H9 (cell line): ENCODE data around the gene SRL. TPM values are rescaled to one million over a fixed set of nuclear protein-coding genes. Genes with fewer than 3 reads are reported as not detected.
A peak's percentile ranks its signal among the peaks of the same experiment; 100 is the strongest.

Experiments
- DNase-seq: peaks from one replicate; pipeline ENCODE4 v3.0.0-alpha.2; 2017
- H2AFZ ChIP-seq: one replicate; pipeline ENCODE4 v1.6.1; 2013; ENCODE audit warnings: mild to moderate bottlenecking, low read length, control low read depth, moderate library complexity
- H2AK5ac ChIP-seq: 2 replicates; pipeline ENCODE4 v1.6.1; 2013; ENCODE audit warnings: low read length, control low read depth, mixed read lengths; ENCODE audit not compliant: insufficient read length
- H2BK120ac ChIP-seq: one replicate; pipeline ENCODE4 v1.6.1; 2013; ENCODE audit warnings: low read depth, mild to moderate bottlenecking, low read length, control low read depth, inconsistent platforms; ENCODE audit not compliant: poor library complexity, severe bottlenecking
- H2BK12ac ChIP-seq: 2 replicates; pipeline ENCODE4 v1.6.1; 2013; ENCODE audit warnings: low read length, control low read depth, mixed read lengths, low read depth; ENCODE audit not compliant: insufficient read length
- H2BK15ac ChIP-seq: 2 replicates; pipeline ENCODE4 v1.6.1; 2013; ENCODE audit warnings: low read depth, low read length, control low read depth
- H2BK20ac ChIP-seq: one replicate; pipeline ENCODE4 v1.6.1; 2013; ENCODE audit warnings: low read depth, mild to moderate bottlenecking, low read length, control low read depth, inconsistent platforms; ENCODE audit not compliant: poor library complexity, severe bottlenecking
- H2BK5ac ChIP-seq: 2 replicates; pipeline ENCODE4 v1.6.1; 2013; ENCODE audit warnings: low read length, control low read depth, mixed read lengths; ENCODE audit not compliant: insufficient read length
- H3K14ac ChIP-seq: 2 replicates; pipeline ENCODE4 v1.6.1; 2013; ENCODE audit warnings: low read length, control low read depth; ENCODE audit not compliant: insufficient read depth
- H3K18ac ChIP-seq: 2 replicates; pipeline ENCODE4 v1.6.1; 2013; ENCODE audit warnings: low read depth, mild to moderate bottlenecking, mixed read lengths, low read length, control low read depth; ENCODE audit not compliant: insufficient read length
- H3K23ac ChIP-seq: 2 replicates; pipeline ENCODE4 v1.6.1; 2013; ENCODE audit warnings: low read length, control low read depth, mixed read lengths, low read depth; ENCODE audit not compliant: insufficient read length
- H3K23me2 ChIP-seq: 2 replicates; pipeline ENCODE4 v1.6.1; 2013; ENCODE audit warnings: low read depth, mild to moderate bottlenecking, mixed read lengths, low read length, control low read depth; ENCODE audit not compliant: insufficient read length, poor library complexity, severe bottlenecking
- H3K27ac ChIP-seq: 2 replicates; pipeline ENCODE4 v1.5.1; 2013; ENCODE audit warnings: low read length, control low read depth, mixed read lengths, low read depth; ENCODE audit not compliant: insufficient read length
- H3K27me3 ChIP-seq: 2 replicates; pipeline ENCODE4 v1.6.1; 2013; ENCODE audit warnings: low read length, control low read depth, inconsistent platforms; ENCODE audit not compliant: insufficient read depth
- H3K4ac ChIP-seq: 2 replicates; pipeline ENCODE4 v1.6.1; 2013; ENCODE audit warnings: low read depth, mild to moderate bottlenecking, control low read depth, inconsistent platforms, low read length, moderate library complexity
- H3K4me1 ChIP-seq: 2 replicates; pipeline ENCODE4 v1.6.1; 2013; ENCODE audit warnings: low read length, control low read depth, inconsistent platforms; ENCODE audit not compliant: insufficient read depth
- H3K4me2 ChIP-seq: 2 replicates; pipeline ENCODE4 v1.6.1; 2013; ENCODE audit warnings: low read length, control low read depth, mixed read lengths; ENCODE audit not compliant: insufficient read length, insufficient read depth
- H3K56ac ChIP-seq: 2 replicates; pipeline ENCODE4 v1.6.1; 2013; ENCODE audit warnings: low read depth, mild to moderate bottlenecking, mixed read lengths, low read length, control low read depth; ENCODE audit not compliant: insufficient read length
- H3K79me1 ChIP-seq: 2 replicates; pipeline ENCODE4 v1.6.1; 2013; ENCODE audit warnings: low read depth, mild to moderate bottlenecking, moderate library complexity, low read length, control low read depth, inconsistent platforms; ENCODE audit not compliant: insufficient read depth, poor library complexity, severe bottlenecking
- H3K79me2 ChIP-seq: 2 replicates; pipeline ENCODE4 v1.6.1; 2013; ENCODE audit warnings: low read length, control low read depth, inconsistent platforms; ENCODE audit not compliant: insufficient read depth
- H3K9ac ChIP-seq: 2 replicates; pipeline ENCODE4 v1.6.1; 2013; ENCODE audit warnings: low read length, control low read depth, mixed read lengths; ENCODE audit not compliant: insufficient read length; ENCODE audit errors: extremely low read depth
- H3K9me3 ChIP-seq: one replicate; pipeline ENCODE4 v1.6.1; 2013; ENCODE audit warnings: low read depth, low read length, inconsistent platforms; ENCODE audit not compliant: control insufficient read depth
- H3T11ph ChIP-seq: one replicate; pipeline ENCODE4 v1.6.1; 2013; ENCODE audit warnings: mild to moderate bottlenecking, low read length, control low read depth, inconsistent platforms
- H4K20me1 ChIP-seq: one replicate; pipeline ENCODE4 v1.6.1; 2013; ENCODE audit not compliant: control insufficient read depth, insufficient read length, insufficient read depth
- H4K5ac ChIP-seq: 2 replicates; pipeline ENCODE4 v1.6.1; 2013; ENCODE audit warnings: low read depth, mild to moderate bottlenecking, mixed read lengths, low read length, control low read depth; ENCODE audit not compliant: insufficient read length
- H4K8ac ChIP-seq: replicated peaks from 2 replicates; pipeline ENCODE4 v1.6.1; 2013; ENCODE audit warnings: low read length, control low read depth, mixed read lengths, low read depth; ENCODE audit not compliant: insufficient read length
- H4K91ac ChIP-seq: 2 replicates; pipeline ENCODE4 v1.6.1; 2013; ENCODE audit warnings: low read depth, mild to moderate bottlenecking, moderate library complexity, mixed read lengths, low read length, control low read depth; ENCODE audit not compliant: insufficient read length
- H3K27ac Mint-ChIP-seq, 3 experiments: 2 replicates in 2 of 3; 3 replicates in 1 of 3; pipeline ENCODE4 v1.8.0; 2020 to 2021; ENCODE audit warnings: mixed read lengths in 3 of 3, mild to moderate bottlenecking in 1 of 3, moderate library complexity in 1 of 3
- H3K27me3 Mint-ChIP-seq: 2 replicates; pipeline ENCODE4 v1.8.0; 2021; ENCODE audit warnings: low read depth, mild to moderate bottlenecking, moderate library complexity, mixed read lengths
- H3K36me3 Mint-ChIP-seq, 3 experiments: 2 replicates in 2 of 3; 3 replicates in 1 of 3; pipeline ENCODE4 v1.8.0; 2020 to 2021; ENCODE audit warnings: low read depth in 3 of 3, mixed read lengths in 3 of 3; ENCODE audit not compliant: insufficient read depth in 1 of 3
- H3K4me1 Mint-ChIP-seq, 2 experiments: 2 replicates each; pipeline ENCODE4 v1.8.0; 2020; ENCODE audit warnings: mixed read lengths in 2 of 2
- H3K4me3 Mint-ChIP-seq, 2 experiments: 2 replicates in 1 of 2; 3 replicates in 1 of 2; pipeline ENCODE4 v1.8.0; 2020 to 2021; ENCODE audit warnings: mild to moderate bottlenecking in 2 of 2, mixed read lengths in 2 of 2, moderate library complexity in 1 of 2
- H3K9me3 Mint-ChIP-seq, 2 experiments: 2 replicates in 1 of 2; 3 replicates in 1 of 2; pipeline ENCODE4 v1.8.0; 2020; ENCODE audit warnings: mild to moderate bottlenecking in 2 of 2, mixed read lengths in 2 of 2, moderate library complexity in 1 of 2
- CTCF ChIP-seq: fragments of 200-600 bp; sonication (generic); conservative IDR thresholded peaks from 3 replicates; pipeline ENCODE4 v1.8.0; 2021; ENCODE audit warnings: antibody characterized with exemption, mild to moderate bottlenecking
- WGBS: extraction: QIAGEN DNeasy Blood & Tissue Kit; methylation state at CpG from one replicate; pipeline ENCODE4 v1.1.7; 2013; ENCODE audit warnings: missing lambda C conversion rate, low lambda C conversion rate, mixed read lengths; ENCODE audit not compliant: insufficient read length; ENCODE audit errors: extremely low coverage; 5-methylcytosine and 5-hydroxymethylcytosine counted together
- total RNA-seq: library from RNA; stranded (reverse); gene quantifications from 2 replicates; pipeline ENCODE4 v1.2.1, GENCODE V29; 2021

The SRL gene
- total RNA-seq, 1 experiment from 2014 or later: not detected

GRCh38 chr16:4273858-4274311 lies 32.0 kb upstream of the SRL start:
- Histone ChIP-seq H2BK20ac (no peak overlapping the region), H4K20me1 (no peaks in the 10 kb centered on the region), H3K9me3 (no peaks in the 10 kb centered on the region), H3K56ac (no peak overlapping the region), H2AFZ (no peak overlapping the region), H2BK15ac (no peak overlapping the region), H3K9ac (peak overlapping the region; percentile 92), H3K18ac (no peak overlapping the region), H2BK12ac (no peak overlapping the region), H3K14ac (peak overlapping the region; percentile 86), H2BK5ac (no peak overlapping the region), H3K4ac (no peak overlapping the region), H2AK5ac (no peak overlapping the region), H3K4me1 (peaks cover 3% of the 10 kb centered on the region; the same call in 1 of the 2 replicates), H3K23ac (no peak overlapping the region), H4K91ac (no peak overlapping the region), H3K27ac (peak overlapping the region; percentile 16), H3T11ph (no peak overlapping the region), H3K23me2 (peaks cover 11% of the 10 kb centered on the region), H3K79me2 (peaks cover 16% of the 10 kb centered on the region; the same call in 1 of the 2 replicates), H3K4me2 (peak overlapping the region; percentile 43), H4K8ac (no peak overlapping the region), H3K79me1 (peaks cover 6% of the 10 kb centered on the region), H2BK120ac (no peak overlapping the region), H4K5ac (no peak overlapping the region), H3K27me3 (no peaks in the 10 kb centered on the region)
- Mint-ChIP-seq H3K4me1 (peaks cover 4 to 10% of the 10 kb centered on the region in 2 experiments; a peak in 3 of 4 replicates), H3K36me3 (peaks cover 0 to 4% (median 3%) of the 10 kb centered on the region in 3 experiments; a peak in 2 of 7 replicates), H3K4me3 (peak overlapping the region; percentile 89 to 91), H3K27me3 (no peaks in the 10 kb centered on the region; the same call in 1 of the 2 replicates), H3K27ac (peak overlapping the region; percentile 90 to 97 (median 94); a peak in 6 of 7 replicates), H3K9me3 (no peaks in the 10 kb centered on the region)
- DNase-seq: peak; percentile 83
- no CpG with 5 or more reads among the region's 25 CpGs for WGBS
- TF ChIP-seq CTCF: peak; percentile 79
